Glomerular visceral epithelial cell (primary cell): ENCODE results near the gene PTPRQ.

Experiments
- DNase-seq: peaks from one replicate; pipeline ENCODE4 v3.0.0-alpha.2; 2016; ENCODE audit errors: extremely low spot score

PTPRQ gene

DNA sequence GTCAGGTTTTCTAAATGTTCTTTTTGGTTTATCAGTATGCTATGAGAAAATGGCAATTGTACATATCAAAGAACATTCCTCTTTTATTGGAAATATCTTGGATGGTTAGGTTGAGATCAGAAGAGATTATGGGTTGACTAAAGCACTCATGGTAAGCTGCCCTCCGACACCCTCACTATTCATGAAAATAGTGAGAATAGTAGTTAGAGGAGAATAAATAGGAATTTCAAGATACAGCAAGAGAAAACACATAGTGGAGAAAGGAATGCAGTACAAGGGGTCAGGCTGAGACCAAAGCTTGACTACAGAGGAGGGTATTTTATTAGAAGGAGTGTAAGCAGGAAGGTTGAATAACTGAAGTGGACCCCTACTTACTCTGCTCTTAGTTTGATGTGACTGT is 112.5 kb downstream of the PTPRQ start:
- DNase-seq: no peak

DNA sequence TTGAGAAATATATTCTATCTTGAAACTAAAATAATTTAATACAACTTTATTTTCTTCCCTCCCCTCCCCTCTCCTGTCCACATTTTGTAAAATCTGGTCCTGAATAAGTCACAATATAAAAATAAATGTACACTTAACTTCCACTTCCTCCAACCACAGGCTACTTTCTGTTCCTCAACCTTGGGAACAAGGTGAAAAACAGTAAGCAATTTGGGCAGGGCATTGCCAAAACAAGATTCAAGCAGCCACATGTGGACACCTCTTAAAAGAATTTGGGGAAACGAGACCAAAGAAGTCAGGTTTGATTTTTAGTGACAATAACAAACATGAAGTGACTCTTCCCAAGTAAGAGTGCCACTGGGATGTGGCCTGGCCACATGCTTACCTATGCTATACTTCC is 115.7 kb downstream of the PTPRQ start:
- DNase-seq: no peak

DNA sequence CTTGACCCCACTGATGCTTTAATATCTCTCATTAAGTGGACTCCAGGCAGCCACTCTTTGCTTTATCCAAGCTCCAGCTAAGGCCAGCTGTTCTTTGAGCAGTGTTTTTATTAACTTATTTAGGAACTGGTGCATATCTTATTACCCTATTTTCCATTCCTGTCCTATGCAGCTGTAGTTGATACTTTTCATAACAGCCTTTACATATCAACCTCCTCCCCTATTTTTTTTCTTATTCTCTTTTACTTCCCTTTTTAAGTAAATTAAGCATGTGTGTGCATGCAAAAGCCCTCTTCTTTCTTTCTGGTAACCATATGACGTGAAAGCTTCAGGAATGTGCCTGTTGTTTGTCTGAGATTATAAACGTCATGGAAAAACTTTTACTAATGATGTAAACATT is 121.2 kb downstream of the PTPRQ start:
- DNase-seq: no peak

DNA sequence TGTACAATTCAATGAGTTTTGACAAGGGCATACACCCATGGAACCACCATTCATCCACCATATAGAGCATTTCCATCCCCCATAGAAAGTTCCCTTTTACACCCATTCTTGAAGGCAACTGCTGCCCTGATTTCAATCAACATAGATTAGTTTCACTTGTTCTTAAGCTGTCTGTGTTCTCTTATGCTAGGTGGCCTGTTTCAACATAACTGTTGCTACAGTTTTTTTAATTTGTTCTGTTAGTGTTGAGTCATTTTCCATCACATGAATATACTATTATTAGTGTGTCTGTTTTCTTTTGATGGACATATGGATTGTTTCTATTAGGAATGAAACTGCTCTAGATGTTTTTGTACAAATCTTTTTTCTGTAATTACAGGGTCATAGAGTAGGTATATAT is 123.4 kb downstream of the PTPRQ start:
- no peak for DNase-seq

DNA sequence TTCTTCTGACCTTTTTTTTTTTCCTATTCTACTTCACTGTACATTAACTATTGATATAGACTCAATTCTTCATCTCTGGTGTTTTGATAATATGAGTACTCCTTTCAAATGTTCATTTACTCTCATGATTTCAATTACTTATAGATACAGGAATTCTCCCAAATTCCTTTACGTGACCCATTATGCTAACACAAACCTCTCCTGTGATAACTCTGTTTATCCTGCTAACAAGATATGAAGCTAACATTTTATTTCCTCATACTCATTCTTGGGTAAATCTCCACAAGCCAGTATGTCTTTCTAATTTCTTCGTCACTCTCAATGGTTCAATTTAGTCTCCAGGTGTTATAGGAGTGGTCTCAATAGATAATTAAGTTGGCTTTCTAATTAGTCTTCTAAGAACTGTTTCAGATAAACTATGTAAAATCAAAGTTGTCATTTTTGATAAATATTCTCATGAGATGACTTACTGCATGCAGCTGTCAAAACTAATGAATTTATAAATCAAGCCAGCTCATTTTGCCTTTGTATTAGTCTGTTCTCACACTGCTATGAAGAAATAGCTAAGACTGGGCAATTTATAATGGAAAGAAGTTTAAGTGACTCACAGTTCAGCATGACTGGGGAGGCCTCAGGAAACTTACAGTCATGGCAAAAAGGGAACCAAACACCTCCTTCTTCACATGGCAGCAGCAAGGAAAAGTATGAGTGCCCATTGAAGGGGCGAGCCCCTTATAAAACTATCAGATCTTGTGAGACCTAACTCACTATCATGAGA is 132.8 kb downstream of the PTPRQ start:
- no peak for DNase-seq

DNA sequence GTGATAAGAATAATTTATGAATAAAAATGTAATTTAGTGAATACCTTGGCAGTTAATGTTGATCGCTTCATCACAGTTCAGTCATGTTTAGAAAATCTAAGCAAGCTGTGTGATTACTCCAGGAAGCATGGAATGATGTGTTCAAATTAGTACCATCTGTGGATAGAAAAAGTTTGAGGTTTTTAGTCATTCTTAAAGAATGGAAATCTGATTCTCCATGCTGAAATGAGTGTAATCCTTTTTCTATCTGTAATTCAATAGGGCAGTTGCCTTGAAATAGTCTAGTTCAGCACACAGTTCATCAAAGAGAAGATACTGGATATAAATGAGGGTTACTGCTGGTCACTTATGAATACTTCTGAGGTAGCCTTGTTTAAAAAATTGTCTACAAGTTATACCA is 136.2 kb downstream of the PTPRQ start:
- DNase-seq: peak; percentile 72

DNA sequence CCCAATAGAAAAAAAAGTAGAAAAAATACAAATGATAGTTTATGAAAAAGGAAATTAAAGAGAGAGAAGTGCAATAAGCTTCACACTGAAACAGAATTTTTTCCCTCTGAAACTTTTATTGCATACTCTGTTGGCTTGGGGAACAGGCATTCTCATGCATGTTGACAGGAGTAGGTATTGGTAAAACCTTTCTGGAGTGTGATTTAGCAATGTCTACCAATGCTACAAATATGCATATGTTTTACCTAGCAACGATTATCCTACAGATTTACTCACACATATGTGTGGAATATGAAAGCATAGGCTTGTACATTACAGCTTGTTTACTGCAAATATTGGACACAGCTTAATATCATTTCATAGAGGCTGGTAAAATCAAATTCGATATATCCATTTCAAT is 137.7 kb downstream of the PTPRQ start:
- no peak for DNase-seq

DNA sequence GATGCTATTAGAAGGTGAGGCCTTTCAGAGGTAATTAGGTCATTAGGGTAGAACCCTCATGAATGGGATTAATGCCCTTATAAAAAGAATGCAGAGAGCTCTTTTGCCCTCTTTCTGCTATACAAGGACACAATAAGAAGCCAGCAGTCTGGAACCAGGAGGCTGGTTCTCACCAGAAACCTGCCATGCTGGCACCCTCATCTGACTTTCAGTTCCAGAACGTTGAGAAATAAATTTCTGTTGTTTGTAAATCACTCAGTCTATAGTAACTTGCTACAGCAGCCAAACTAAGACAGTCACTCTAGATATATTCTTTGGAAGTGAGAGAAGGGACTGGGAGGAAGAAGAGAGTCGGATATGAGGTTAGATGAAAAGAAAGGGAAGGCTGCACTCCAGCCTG is 138.4 kb downstream of the PTPRQ start:
- DNase-seq: no peak

DNA sequence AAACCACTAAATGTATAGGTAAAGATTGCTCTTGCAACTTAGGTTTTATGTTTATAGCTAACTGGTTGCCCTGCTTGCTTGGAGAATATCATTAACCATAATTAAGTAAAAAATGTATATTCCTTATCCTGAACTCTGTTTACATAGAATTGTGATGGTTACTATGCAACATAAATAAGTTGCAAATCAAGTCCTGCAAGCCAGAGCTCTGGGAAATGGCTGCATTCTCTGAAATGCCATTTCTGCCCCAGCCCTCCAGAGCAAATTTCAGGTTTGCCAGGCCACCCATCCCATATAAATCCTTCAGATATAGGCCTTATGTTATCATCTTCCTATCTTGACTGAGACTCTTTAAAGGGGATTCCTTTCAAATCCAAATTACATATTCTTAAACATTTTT is 145.0 kb downstream of the PTPRQ start:
- no peak for DNase-seq

DNA sequence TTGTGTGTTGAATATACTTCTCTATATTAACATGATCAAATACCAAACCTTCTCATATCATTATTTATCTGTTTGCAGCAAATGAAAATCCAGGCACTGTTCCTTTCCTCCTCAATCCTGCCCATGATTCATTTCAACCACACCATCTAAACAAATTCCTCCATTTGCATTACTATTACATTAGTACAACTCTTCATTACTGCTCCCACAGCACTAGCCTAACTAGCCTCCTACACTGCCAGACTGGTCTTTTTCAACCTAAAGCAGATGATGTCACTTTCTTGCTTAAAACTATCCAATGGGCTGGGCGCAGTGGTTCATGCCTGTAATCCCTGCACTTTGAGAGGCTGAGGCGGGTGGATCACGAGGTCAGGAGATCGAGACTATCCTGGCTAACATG is 146.1 kb downstream of the PTPRQ start:
- no peak for DNase-seq

DNA sequence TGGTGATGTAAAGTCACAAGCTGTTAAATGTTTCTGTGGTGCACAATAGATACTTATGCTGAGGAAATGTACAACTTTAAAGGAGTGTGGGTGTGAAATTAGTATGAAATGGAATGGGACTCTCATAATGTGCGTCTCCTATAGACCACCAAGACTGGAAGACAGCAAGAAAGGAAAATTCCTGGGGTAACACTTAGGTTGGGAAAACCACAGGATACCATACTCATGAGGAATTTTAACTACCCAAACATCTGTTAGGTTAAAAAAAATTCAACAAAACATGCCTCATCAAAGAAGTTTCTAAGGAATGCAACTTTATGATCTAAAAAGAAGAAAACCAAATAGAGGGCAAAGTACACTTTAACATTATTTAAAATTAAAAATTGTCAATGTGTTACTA is 149.7 kb downstream of the PTPRQ start:
- peak; percentile 83 for DNase-seq

DNA sequence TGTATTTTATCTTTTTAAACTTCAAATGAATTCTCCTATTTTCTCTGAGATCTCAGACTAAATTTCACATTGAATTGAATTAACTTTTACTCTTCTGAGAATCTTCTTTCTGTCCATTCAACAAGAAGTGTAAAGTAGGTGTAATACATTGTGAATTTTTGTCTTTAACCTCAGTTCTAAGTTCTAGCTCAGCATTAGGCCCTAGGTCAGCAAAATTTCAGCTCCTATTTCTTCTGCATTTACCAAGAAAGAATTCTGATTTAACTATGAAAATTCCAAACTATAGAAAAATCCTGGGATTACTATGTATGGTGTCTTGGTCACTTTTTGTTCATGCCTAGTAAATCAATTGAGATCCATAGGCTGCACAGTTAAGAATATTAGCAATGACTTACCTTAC is 152.5 kb downstream of the PTPRQ start:
- no peak for DNase-seq

DNA sequence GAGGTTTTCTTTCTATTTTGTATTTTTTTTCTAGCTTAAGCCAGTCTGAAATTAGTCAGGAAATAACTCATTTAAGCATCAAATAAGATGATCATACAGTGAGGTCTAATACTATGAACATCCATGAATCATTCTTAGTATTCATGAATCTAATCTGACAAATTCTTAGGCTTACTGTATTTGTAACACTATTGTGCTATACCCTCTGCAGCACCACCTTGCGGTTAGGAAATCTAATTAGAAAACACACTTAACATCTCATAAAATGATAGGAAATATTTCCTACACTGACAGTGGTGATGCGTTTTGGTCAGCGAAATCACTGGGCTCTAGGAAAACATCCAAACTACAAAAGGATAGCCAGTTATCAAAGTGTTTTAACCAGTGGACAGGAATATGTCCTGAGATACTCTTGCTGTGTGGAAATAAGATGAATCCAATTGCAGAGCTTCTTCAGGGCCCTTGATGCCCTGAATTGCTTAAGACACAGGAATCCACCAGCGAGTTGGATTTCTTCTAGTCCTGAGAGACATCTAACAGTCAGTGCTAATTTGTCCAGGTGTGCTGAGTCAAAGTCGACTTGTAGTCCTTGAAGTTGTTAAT is 154.1 kb downstream of the PTPRQ start:
- peak; percentile 65 for DNase-seq

DNA sequence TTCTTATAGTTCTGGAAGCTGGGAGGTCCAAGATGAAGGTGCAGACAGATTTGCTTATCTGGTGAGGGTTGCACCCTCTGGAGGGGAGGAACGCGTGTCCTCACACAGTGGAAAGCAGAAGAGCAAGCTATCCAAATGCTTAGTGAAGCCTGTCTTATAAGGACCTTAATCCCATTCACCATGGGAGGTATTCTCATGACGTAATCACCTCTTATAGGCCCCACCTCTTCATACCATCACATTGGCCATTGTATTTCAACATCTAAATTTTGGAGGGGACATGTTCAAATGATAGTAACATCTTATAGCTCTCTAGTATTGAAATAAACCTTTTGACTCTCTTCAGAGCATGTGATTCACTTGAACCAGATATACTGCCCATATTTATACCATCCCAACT is 158.4 kb downstream of the PTPRQ start:
- no peak for DNase-seq

DNA sequence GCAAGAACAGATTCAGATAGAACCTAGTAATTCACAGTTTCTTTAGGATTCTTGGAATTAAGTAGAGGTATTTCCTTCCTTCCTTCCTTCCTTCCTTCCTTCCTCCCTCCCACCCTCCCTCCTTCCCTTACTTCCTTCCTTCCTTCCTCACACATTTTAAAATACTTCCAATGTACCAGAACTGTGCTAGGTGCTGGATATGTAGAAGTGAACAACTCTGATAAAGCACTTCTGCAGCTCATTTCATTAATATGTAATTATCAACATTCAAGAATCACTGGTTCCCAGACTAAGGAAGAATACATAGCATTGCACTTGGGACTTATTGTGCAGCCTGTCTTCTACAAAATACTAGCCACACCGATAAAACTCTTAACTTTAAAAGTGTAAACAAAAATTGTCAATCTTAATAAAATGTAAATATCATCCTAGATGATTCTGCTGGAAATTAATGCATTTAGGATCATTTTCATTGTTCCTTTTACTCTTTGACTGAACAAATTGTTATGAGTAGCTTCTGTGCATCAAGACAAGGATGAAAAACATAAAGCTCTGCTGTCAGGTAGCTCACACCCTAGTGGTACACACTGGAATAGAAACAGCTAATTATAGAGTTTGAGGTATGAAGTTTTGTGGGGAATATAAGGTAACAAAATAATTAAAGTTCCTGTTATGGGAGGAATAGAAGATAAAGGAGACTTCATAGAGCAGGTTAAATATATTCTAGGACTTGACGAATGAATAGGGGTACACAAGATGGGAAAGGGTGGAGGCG is 163.5 kb downstream of the PTPRQ start:
- no peak for DNase-seq

DNA sequence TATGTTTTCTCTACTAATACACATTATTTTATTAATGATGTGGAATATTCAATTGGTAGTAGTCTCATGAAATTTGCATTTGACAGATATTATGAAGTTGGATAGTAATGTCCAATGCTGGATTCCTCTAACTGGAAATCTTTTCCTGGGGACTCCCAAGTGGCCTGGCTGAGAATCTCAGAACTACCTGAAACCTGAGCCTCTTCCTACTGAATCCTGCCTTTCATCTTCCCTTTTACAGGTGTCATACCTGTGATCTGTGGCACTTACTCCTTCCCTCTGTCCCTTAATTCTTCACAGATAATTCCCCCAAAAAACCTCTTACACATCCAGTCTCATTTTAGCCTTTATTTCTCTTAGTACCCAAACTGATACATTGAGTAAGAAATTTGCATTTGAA is 173.7 kb downstream of the PTPRQ start:
- DNase-seq: no peak

DNA sequence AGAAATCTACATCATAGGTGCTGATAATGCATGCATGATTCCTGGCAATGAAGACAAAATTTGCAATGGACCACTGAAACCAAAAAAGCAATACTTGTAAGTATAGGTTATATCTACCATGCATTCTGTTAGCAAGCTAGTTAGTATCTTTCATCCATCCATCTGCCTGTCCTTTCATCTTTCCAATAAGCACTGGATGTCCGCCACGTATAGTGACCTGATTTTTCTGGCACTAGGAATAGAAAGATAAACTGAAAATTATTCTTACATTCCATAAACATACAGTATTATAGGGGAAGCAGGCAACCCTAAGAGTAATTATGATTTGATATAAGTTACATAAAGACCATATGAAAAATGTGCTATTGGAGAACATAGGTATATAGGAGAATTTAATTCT is 176.2 kb downstream of the PTPRQ start:
- no peak for DNase-seq

DNA sequence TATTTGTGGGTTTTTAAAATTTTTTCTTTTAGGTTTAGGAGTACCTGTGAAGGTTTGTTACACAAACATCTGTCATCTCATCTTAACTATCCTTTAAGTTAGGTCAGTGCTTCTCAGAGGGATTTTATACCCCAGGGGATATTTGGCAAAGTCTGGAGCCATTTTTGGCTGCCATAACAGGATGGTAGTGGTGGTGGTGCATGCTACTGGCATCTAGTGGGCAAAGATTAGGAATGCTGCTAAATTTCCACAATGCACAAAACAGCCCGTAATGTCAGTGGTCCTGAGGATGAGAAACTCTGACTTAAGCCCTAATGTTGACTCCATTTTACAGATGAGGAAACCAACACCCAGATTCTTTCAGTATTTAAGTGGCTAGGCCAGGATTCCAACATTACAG is 178.2 kb downstream of the PTPRQ start:
- peak; percentile 11 for DNase-seq

DNA sequence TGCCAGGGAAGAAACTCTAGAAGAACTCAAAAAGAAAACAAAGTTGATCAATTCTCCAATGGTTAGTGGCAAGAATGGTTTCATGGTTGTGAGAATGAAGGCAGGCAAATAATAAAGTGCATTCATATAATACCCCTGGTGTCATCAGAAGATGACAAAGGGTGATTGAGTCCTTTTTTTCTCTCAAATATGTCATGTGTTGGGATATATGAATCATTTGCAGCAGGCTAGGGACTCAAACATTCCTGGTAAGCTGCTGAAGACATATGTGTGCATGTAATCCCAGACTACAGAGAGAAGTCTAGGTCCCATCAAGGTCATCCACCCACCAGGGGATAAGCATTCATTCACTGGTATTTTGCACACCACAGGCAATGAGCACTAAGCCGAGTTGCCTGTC is 181.0 kb downstream of the PTPRQ start:
- no peak for DNase-seq

DNA sequence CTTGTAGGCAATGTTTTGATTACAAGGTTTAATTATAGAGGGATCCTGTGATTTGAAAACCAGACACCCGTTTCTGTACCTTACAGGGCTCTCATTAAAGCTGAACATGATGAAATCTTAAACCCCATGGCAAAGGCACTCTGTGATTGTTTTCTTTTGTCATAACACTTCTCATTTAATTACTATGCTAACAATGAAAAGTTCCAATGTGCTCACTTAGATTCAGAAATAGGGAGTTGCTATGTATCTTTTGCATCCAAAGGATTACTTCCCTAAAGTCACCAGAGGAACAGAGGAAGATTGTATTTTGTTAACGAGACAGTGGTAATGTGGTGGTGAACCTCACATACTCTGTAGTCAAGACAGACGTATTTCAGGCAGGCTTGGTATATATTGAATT is 181.9 kb downstream of the PTPRQ start:
- no peak for DNase-seq

DNA sequence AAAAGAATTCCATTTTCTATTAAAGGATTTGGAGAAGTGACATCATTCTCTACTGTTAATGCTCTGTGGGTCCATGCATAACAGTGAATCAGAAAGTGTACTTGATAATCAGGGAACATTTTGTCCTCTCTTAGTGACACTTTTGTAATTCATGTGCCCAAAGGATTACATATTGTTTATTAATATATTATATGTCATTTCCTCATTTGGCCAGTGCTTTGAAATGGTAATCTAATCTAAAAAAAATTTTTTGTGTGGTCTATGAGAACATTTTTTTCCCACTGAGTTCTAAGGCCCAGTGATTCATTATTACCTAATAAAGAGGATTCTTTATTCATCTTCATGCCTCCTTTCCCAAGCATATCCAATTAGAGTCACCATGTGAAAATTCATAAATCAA is 183.7 kb downstream of the PTPRQ start:
- peak; percentile 51 for DNase-seq

DNA sequence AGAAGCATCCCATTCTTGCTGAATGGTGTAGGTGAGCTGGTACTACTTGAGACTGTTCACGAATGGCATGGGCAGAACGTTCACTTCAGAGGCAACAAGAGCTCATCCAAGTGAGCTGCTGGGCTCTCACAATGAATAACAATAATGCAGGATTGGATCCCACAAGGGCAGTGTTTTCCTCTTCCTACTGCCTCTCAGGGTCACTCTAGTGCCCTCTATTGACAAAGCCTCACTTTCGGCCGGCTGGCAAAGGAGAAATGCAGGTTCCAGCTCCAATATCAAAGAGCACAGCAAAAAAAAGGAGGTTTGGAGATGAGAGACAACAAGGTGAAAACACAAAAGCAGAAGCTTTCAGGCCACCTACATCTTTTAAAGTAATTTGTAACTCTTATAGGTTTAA is 188.8 kb downstream of the PTPRQ start:
- DNase-seq: peak; percentile 5

DNA sequence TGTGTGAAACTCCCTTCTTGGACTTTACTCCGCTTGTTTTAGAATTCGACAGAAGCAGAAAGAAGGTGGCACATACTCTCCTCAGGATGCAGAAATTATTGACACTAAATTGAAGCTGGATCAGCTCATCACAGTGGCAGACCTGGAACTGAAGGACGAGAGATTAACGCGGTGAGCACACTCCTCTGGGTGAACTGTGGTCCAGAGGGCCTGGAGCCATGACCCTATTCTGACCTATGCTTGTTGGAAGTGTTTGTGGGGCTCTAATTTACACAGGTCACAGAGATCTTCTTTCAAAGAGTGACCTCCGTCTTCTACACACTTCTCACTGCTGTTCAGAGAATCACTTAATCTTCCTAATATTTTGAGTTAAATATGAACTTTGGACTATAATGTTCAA is 190.9 kb downstream of the PTPRQ start:
- DNase-seq: no peak
